HepG2 (cell line): ENCODE measurements around the gene ANK3.

ENCODE experiments used
- DPF2 ChIP-seq: sonication (generic); formaldehyde crosslinking; IDR thresholded peaks from 2 replicates; pipeline ENCODE4 v1.4.0; 2020; ENCODE audit warnings: mild to moderate bottlenecking, low read depth, missing genetic modification reagents, borderline replicate concordance
- JUNB ChIP-seq: sonication (generic); formaldehyde crosslinking; IDR thresholded peaks from 2 replicates; pipeline ENCODE4 v1.8.0; 2022; ENCODE audit warnings: missing genetic modification reagents, mild to moderate bottlenecking, borderline replicate concordance
- PPARG ChIP-seq: conservative IDR thresholded peaks from 2 replicates; pipeline ENCODE4 v1.6.1; 2016; ENCODE audit warnings: missing biosample characterization, missing genetic modification reagents
- SRY ChIP-seq: sonication (generic); formaldehyde crosslinking; IDR thresholded peaks from 2 replicates; pipeline ENCODE4 v1.8.0; 2022; ENCODE audit warnings: mild to moderate bottlenecking, missing genetic modification reagents
- TCF12 ChIP-seq, 2 experiments: fragments of 450-650 bp in 1 of 2; sonication (generic) in 1 of 2; formaldehyde crosslinking in 1 of 2; IDR thresholded peaks; 2 replicates each; pipeline versions ENCODE4 v1.6.1 to v1.8.0; 2017 to 2022; ENCODE audit warnings: antibody characterized with exemption in 1 of 2, mild to moderate bottlenecking in 1 of 2, missing genetic modification reagents in 1 of 2, moderate library complexity in 1 of 2
- TEAD2 ChIP-seq: sonication (generic); formaldehyde crosslinking; IDR thresholded peaks from 2 replicates; pipeline ENCODE4 v1.9.0; 2021; ENCODE audit warnings: missing genetic modification reagents
- TOPORS ChIP-seq: sonication (generic); formaldehyde crosslinking; IDR thresholded peaks from 2 replicates; pipeline ENCODE4 v1.8.0; 2023; ENCODE audit warnings: mild to moderate bottlenecking, missing genetic modification reagents
- ZBTB7A ChIP-seq: sonication (generic); formaldehyde crosslinking; IDR thresholded peaks from 2 replicates; pipeline ENCODE4 v1.8.0; 2022; ENCODE audit warnings: mild to moderate bottlenecking, missing genetic modification reagents
- ZNF83 ChIP-seq: sonication (generic); formaldehyde crosslinking; IDR thresholded peaks from 2 replicates; pipeline ENCODE4 v1.4.0; 2020; ENCODE audit warnings: missing genetic modification reagents, mild to moderate bottlenecking, borderline replicate concordance
- TF ChIP-seq, protein P1 (sequence below): sonication (generic); formaldehyde crosslinking; IDR thresholded peaks from 2 replicates; pipeline ENCODE4 v1.4.0; 2020; ENCODE audit warnings: missing genetic modification reagents, mild to moderate bottlenecking, borderline replicate concordance
- TF ChIP-seq, protein P2 (sequence below): sonication (generic); formaldehyde crosslinking; IDR thresholded peaks from 2 replicates; pipeline ENCODE4 v1.5.1; 2020; ENCODE audit warnings: mild to moderate bottlenecking, missing genetic modification reagents
- TF ChIP-seq, protein P3 (sequence below), 2 experiments: IDR thresholded peaks; 2 replicates each; pipeline ENCODE4 v1.6.1; 2011 to 2012; ENCODE audit warnings: low read length in 2 of 2, borderline replicate concordance in 1 of 2, low read depth in 1 of 2, mild to moderate bottlenecking in 1 of 2, moderate library complexity in 1 of 2
- TF ChIP-seq, protein P4 (sequence below): sonication (generic); formaldehyde crosslinking; IDR thresholded peaks from 2 replicates; pipeline ENCODE4 v1.5.0; 2020; ENCODE audit warnings: mild to moderate bottlenecking, missing genetic modification reagents, moderate library complexity

DNA sequence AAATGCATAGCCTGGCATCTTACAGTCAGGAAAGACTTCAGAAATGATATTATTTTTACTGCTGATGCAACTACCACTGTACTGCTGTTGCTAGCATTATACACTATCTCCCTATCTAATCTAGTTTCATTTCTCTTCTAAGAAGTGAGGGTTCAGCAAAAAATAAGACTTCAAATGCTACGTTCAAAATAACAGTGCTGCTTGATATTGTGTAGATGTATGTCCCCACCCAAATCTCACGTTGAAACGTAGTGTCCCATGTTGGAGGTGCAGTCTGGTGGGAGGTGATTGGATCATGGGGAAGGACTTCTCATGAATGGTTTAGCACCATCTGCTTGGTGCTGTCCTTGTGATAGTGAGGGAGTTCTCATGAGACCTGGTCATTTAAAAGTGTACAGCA lies 129.4 kb downstream of the ANK3 start:
- TF ChIP-seq, protein P1, sequence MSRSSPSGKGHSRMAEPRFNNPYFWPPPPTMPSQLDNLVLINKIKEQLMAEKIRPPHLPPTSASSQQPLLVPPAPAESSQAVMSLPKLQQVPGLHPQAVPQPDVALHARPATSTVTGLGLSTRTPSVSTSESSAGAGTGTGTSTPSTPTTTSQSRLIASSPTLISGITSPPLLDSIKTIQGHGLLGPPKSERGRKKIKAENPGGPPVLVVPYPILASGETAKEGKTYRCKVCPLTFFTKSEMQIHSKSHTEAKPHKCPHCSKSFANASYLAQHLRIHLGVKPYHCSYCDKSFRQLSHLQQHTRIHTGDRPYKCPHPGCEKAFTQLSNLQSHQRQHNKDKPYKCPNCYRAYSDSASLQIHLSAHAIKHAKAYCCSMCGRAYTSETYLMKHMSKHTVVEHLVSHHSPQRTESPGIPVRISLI (CRISPR knock-in tag) = no peak
- TF ChIP-seq JUNB (CRISPR knock-in tag) (no peak), TEAD2 (CRISPR knock-in tag) (no peak), PPARG (no peak), ZBTB7A (CRISPR knock-in tag) (no peak), TOPORS (no peak), TCF12 (IDR thresholded peaks at IDR 0.05) (no peak), TCF12 (CRISPR knock-in tag; IDR thresholded peaks at IDR 0.05) (no peak), DPF2 (CRISPR knock-in tag) (no peak), SRY (CRISPR knock-in tag) (no peak), ZNF83 (CRISPR knock-in tag) (no peak)
- TF ChIP-seq, protein P2, sequence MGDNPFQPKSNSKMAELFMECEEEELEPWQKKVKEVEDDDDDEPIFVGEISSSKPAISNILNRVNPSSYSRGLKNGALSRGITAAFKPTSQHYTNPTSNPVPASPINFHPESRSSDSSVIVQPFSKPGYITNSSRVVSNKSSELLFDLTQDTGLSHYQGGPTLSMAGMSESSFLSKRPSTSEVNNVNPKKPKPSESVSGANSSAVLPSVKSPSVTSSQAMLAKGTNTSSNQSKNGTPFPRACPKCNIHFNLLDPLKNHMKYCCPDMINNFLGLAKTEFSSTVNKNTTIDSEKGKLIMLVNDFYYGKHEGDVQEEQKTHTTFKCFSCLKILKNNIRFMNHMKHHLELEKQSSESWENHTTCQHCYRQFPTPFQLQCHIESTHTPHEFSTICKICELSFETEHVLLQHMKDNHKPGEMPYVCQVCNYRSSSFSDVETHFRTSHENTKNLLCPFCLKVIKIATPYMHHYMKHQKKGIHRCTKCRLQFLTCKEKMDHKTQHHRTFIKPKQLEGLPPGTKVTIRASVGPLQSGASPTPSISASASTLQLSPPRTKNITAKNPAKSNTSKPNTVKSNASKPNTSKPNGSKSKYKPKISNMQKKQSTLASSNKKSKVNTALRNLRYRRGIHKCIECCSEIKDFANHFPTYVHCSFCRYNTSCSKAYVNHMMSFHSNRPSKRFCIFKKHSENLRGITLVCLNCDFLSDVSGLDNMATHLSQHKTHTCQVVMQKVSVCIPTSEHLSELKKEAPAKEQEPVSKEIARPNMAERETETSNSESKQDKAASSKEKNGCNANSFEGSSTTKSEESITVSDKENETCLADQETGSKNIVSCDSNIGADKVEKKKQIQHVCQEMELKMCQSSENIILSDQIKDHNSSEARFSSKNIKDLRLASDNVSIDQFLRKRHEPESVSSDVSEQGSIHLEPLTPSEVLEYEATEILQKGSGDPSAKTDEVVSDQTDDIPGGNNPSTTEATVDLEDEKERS (CRISPR knock-in tag) = no peak
- TF ChIP-seq, protein P3, sequence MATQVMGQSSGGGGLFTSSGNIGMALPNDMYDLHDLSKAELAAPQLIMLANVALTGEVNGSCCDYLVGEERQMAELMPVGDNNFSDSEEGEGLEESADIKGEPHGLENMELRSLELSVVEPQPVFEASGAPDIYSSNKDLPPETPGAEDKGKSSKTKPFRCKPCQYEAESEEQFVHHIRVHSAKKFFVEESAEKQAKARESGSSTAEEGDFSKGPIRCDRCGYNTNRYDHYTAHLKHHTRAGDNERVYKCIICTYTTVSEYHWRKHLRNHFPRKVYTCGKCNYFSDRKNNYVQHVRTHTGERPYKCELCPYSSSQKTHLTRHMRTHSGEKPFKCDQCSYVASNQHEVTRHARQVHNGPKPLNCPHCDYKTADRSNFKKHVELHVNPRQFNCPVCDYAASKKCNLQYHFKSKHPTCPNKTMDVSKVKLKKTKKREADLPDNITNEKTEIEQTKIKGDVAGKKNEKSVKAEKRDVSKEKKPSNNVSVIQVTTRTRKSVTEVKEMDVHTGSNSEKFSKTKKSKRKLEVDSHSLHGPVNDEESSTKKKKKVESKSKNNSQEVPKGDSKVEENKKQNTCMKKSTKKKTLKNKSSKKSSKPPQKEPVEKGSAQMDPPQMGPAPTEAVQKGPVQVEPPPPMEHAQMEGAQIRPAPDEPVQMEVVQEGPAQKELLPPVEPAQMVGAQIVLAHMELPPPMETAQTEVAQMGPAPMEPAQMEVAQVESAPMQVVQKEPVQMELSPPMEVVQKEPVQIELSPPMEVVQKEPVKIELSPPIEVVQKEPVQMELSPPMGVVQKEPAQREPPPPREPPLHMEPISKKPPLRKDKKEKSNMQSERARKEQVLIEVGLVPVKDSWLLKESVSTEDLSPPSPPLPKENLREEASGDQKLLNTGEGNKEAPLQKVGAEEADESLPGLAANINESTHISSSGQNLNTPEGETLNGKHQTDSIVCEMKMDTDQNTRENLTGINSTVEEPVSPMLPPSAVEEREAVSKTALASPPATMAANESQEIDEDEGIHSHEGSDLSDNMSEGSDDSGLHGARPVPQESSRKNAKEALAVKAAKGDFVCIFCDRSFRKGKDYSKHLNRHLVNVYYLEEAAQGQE (IDR thresholded peaks at IDR 0.05; ENCODE audit: borderline replicate concordance in 1 of 2, low read depth in 1 of 2, low read length in 2 of 2) = no peak
- TF ChIP-seq, protein P4, sequence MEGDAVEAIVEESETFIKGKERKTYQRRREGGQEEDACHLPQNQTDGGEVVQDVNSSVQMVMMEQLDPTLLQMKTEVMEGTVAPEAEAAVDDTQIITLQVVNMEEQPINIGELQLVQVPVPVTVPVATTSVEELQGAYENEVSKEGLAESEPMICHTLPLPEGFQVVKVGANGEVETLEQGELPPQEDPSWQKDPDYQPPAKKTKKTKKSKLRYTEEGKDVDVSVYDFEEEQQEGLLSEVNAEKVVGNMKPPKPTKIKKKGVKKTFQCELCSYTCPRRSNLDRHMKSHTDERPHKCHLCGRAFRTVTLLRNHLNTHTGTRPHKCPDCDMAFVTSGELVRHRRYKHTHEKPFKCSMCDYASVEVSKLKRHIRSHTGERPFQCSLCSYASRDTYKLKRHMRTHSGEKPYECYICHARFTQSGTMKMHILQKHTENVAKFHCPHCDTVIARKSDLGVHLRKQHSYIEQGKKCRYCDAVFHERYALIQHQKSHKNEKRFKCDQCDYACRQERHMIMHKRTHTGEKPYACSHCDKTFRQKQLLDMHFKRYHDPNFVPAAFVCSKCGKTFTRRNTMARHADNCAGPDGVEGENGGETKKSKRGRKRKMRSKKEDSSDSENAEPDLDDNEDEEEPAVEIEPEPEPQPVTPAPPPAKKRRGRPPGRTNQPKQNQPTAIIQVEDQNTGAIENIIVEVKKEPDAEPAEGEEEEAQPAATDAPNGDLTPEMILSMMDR (CRISPR knock-in tag) = no peak
